GM23338 (cell line): Measurements from ENCODE around the gene REEP3. TPM values are rescaled to one million over a fixed set of nuclear protein-coding genes. Genes with fewer than 3 reads are reported as not detected.

Experiments
- ATAC-seq: fragments of 200-7000 bp; cut with Tn5 transposase; 3 replicates; pipeline ENCODE4 v1.9.1; 2020
- DNase-seq: peaks from one replicate; pipeline ENCODE4 v3.0.0-alpha.2; 2015; ENCODE audit warnings: low spot score
- H2AFZ ChIP-seq: fragments of 200-600 bp; sonication (generic); 2 replicates; pipeline ENCODE4 v1.8.0; 2016; ENCODE audit warnings: antibody characterized with exemption, mild to moderate bottlenecking, moderate library complexity
- H3F3A ChIP-seq: fragments of 200-600 bp; sonication (generic); replicated peaks from 2 replicates; pipeline ENCODE4 v1.8.0; 2017; ENCODE audit warnings: antibody characterized with exemption, mixed run types, low read depth
- H3K27ac ChIP-seq: fragments of 200-600 bp; sonication (generic); 2 replicates; pipeline ENCODE4 v1.6.1; 2016; ENCODE audit warnings: low read depth
- H3K27me3 ChIP-seq: fragments of 200-600 bp; sonication (generic); 2 replicates; pipeline ENCODE4 v1.8.0; 2016; ENCODE audit warnings: mild to moderate bottlenecking, mixed run types, moderate library complexity; ENCODE audit not compliant: insufficient read depth
- H3K36me3 ChIP-seq: fragments of 200-600 bp; sonication (generic); 2 replicates; pipeline ENCODE4 v1.8.0; 2016; ENCODE audit warnings: mild to moderate bottlenecking; ENCODE audit not compliant: insufficient read depth
- H3K4me1 ChIP-seq: fragments of 200-600 bp; sonication (generic); 2 replicates; pipeline ENCODE4 v1.8.0; 2016; ENCODE audit warnings: mild to moderate bottlenecking, moderate library complexity; ENCODE audit not compliant: insufficient read depth
- H3K4me2 ChIP-seq: fragments of 200-600 bp; sonication (generic); 2 replicates; pipeline ENCODE4 v1.7.1; 2017; ENCODE audit warnings: mixed run types
- H3K4me3 ChIP-seq: fragments of 200-600 bp; sonication (generic); 2 replicates; pipeline ENCODE4 v1.6.1; 2016; ENCODE audit warnings: mixed run types
- H3K79me2 ChIP-seq: fragments of 200-600 bp; sonication (generic); replicated peaks from 2 replicates; pipeline ENCODE4 v1.8.0; 2017; ENCODE audit warnings: mild to moderate bottlenecking; ENCODE audit not compliant: insufficient read depth
- H3K9me2 ChIP-seq: fragments of 200-600 bp; sonication (generic); 2 replicates; pipeline ENCODE4 v1.8.0; 2017; ENCODE audit not compliant: insufficient read depth
- H4K20me1 ChIP-seq: fragments of 200-600 bp; sonication (generic); replicated peaks from 2 replicates; pipeline ENCODE4 v1.8.0; 2017; ENCODE audit warnings: mild to moderate bottlenecking; ENCODE audit not compliant: insufficient read depth
- H3K27ac Mint-ChIP-seq: 2 replicates; pipeline ENCODE4 v1.8.0; 2020; ENCODE audit warnings: inconsistent platforms, mild to moderate bottlenecking, moderate library complexity, mixed read lengths
- H3K27me3 Mint-ChIP-seq: 3 replicates; pipeline ENCODE4 v1.8.0; 2022; ENCODE audit warnings: low read depth, mild to moderate bottlenecking, moderate library complexity, mixed read lengths, inconsistent platforms; ENCODE audit not compliant: insufficient read depth, poor library complexity
- H3K36me3 Mint-ChIP-seq: 3 replicates; pipeline ENCODE4 v1.8.0; 2021; ENCODE audit warnings: low read depth, mild to moderate bottlenecking, inconsistent platforms, moderate library complexity, mixed read lengths
- H3K4me1 Mint-ChIP-seq: 3 replicates; pipeline ENCODE4 v1.8.0; 2020; ENCODE audit warnings: mild to moderate bottlenecking, inconsistent platforms, mixed read lengths
- H3K4me3 Mint-ChIP-seq: 3 replicates; pipeline ENCODE4 v1.8.0; 2021; ENCODE audit warnings: moderate library complexity, mild to moderate bottlenecking, inconsistent platforms, mixed read lengths
- H3K9me3 Mint-ChIP-seq: 3 replicates; pipeline ENCODE4 v1.8.0; 2020; ENCODE audit warnings: moderate library complexity, mild to moderate bottlenecking, inconsistent platforms, mixed read lengths
- CREB1 ChIP-seq: fragments of 250-450 bp; sonication (Bioruptor Pico); IDR thresholded peaks from 2 replicates; pipeline ENCODE4 v1.5.0; 2020; ENCODE audit warnings: low read depth, mild to moderate bottlenecking, moderate library complexity
- CTCF ChIP-seq, 2 experiments: fragments of 200-600 bp in 1 of 2; sonication (generic) in 1 of 2; conservative IDR thresholded peaks; 2 replicates each; pipeline versions ENCODE4 v1.5.1 to v1.6.1; 2016 to 2017; ENCODE audit warnings: antibody characterized with exemption in 2 of 2, low read depth in 2 of 2, mild to moderate bottlenecking in 2 of 2, moderate library complexity in 1 of 2
- ETS1 ChIP-seq: IDR thresholded peaks from 2 replicates; pipeline ENCODE4 v1.6.1; 2016; ENCODE audit warnings: antibody characterized with exemption
- EZH2 ChIP-seq: fragments of 200-600 bp; sonication (generic); IDR thresholded peaks from one replicate; pipeline ENCODE4 v1.8.0; 2017; ENCODE audit warnings: antibody characterized with exemption, mild to moderate bottlenecking, low read depth; ENCODE audit not compliant: unreplicated experiment
- EZH2phosphoT487 ChIP-seq: fragments of 200-600 bp; sonication (generic); IDR thresholded peaks from one replicate; pipeline ENCODE4 v1.8.1; 2018; ENCODE audit warnings: antibody characterized with exemption; ENCODE audit not compliant: unreplicated experiment
- NANOG ChIP-seq: IDR thresholded peaks from 2 replicates; pipeline ENCODE4 v1.6.1; 2016; ENCODE audit warnings: antibody characterized with exemption, borderline replicate concordance
- POLR2AphosphoS5 ChIP-seq: IDR thresholded peaks from 2 replicates; pipeline ENCODE4 v1.6.1; 2016; ENCODE audit warnings: antibody characterized with exemption, low read depth
- REST ChIP-seq: IDR thresholded peaks from one replicate; pipeline ENCODE4 v1.6.1; 2018; ENCODE audit warnings: antibody characterized with exemption; ENCODE audit not compliant: unreplicated experiment
- STAT1 ChIP-seq: IDR thresholded peaks from one replicate; pipeline ENCODE4 v1.6.1; 2016; ENCODE audit warnings: antibody characterized with exemption; ENCODE audit not compliant: unreplicated experiment
- ZNF114 ChIP-seq: fragments of 250-450 bp; sonication (Bioruptor Pico); IDR thresholded peaks from 2 replicates; pipeline ENCODE4 v1.5.0; 2020; ENCODE audit warnings: mild to moderate bottlenecking, moderate library complexity
- polyA plus RNA-seq: library from polyadenylated mRNA; unstranded; fragments of >200 nt; fragmentation: Nextera tagmentation; extraction: Ambion mirVana; gene quantifications from 2 replicates; pipeline ENCODE4 v1.2.1, GENCODE V29; 2016
- total RNA-seq: library from RNA; depleted of rRNA; stranded (reverse); fragments of >200 nt; shearing (Covaris generic); gene quantifications from 2 replicates; pipeline ENCODE4 v1.2.3, GENCODE V29; 2014

REEP3 gene
- total and polyA plus RNA-seq, 2 experiments from 2014 or later: 29.5 to 48.7 TPM

- Histone ChIP-seq H3F3A (no peaks in the 10 kb centered on the region; the same call in 1 of the 2 replicates), H3K4me1 (peaks cover 62% of the 10 kb centered on the region), H4K20me1 (no peaks in the 10 kb centered on the region), H3K9me2 (no peaks in the 10 kb centered on the region), H3K36me3 (no peaks in the 10 kb centered on the region), H3K27ac (peak overlapping the region; percentile 95), H3K4me3 (peak overlapping the region; percentile 6), H3K4me2 (peak overlapping the region; percentile 64), H3K27me3 (no peaks in the 10 kb centered on the region), H2AFZ (no peak overlapping the region), H3K79me2 (peaks cover 90% of the 10 kb centered on the region)
- H3K4me3 Mint-ChIP-seq: peak overlapping the region; percentile 53
- H3K36me3 Mint-ChIP-seq: peaks cover 9% of the 10 kb centered on the region; the same call in 2 of the 3 replicates
- H3K27ac Mint-ChIP-seq: peak overlapping the region; percentile 97
- peaks cover 2% of the 10 kb centered on the region for H3K27me3 Mint-ChIP-seq
- peaks cover 4% of the 10 kb centered on the region; the same call in 1 of the 3 replicates for H3K9me3 Mint-ChIP-seq
- DNase-seq (peak; percentile 97), ATAC-seq (peak; percentile 98)
- TF ChIP-seq CTCF (conservative IDR thresholded peaks at IDR 0.05; ENCODE audit: low read depth in 2 of 2): no peak
- 0 out of 2 replicates have a peak, but pooled peaks have one; percentile 26 for TF ChIP-seq POLR2AphosphoS5
- peaks cover 55% of the 10 kb centered on the region for H3K4me1 Mint-ChIP-seq
These were observed 6.0 kb upstream of the REEP3 start for GRCh38 chr10:63515002-63515763.

GRCh38 chr10:63516207-63516606, 5.0 kb upstream of the REEP3 start:
- peak overlapping the region; percentile 64 for H3K4me2 ChIP-seq
- peak overlapping the region; percentile 95 for H3K27ac ChIP-seq
- Mint-ChIP-seq H3K36me3 (peaks cover 9% of the 10 kb centered on the region; the same call in 2 of the 3 replicates), H3K27ac (no peak overlapping the region), H3K9me3 (peaks cover 4% of the 10 kb centered on the region; the same call in 1 of the 3 replicates), H3K4me3 (no peak overlapping the region), H3K4me1 (peaks cover 57% of the 10 kb centered on the region), H3K27me3 (peaks cover 2% of the 10 kb centered on the region)
- ATAC-seq: no peak
- no peaks in the 10 kb centered on the region for H4K20me1 ChIP-seq
- no peaks in the 10 kb centered on the region for H3K27me3 ChIP-seq
- H3K4me3 ChIP-seq: no peak overlapping the region
- no peaks in the 10 kb centered on the region for H3K36me3 ChIP-seq
- H3K9me2 ChIP-seq: no peaks in the 10 kb centered on the region
- H2AFZ ChIP-seq: no peak overlapping the region
- H3K79me2 ChIP-seq: peaks cover 85% of the 10 kb centered on the region
- peaks cover 6% of the 10 kb centered on the region; the same call in 1 of the 2 replicates for H3F3A ChIP-seq
- no peak for DNase-seq
- peaks cover 66% of the 10 kb centered on the region for H3K4me1 ChIP-seq
- TF ChIP-seq POLR2AphosphoS5: no peak
- TF ChIP-seq EZH2phosphoT487: no peak
- TF ChIP-seq ETS1: no peak
- no peak for TF ChIP-seq STAT1
- TF ChIP-seq ZNF114: no peak
- TF ChIP-seq NANOG: no peak
- no peak for TF ChIP-seq EZH2
- no peak for TF ChIP-seq CREB1 (CRISPR knock-in tag)
- TF ChIP-seq REST: no peak
- TF ChIP-seq CTCF (conservative IDR thresholded peaks at IDR 0.05; ENCODE audit: low read depth in 2 of 2): no peak
